K562 (cell line): ENCODE data around the gene SLC25A44. TPM values are rescaled to one million over a fixed set of nuclear protein-coding genes. Genes with fewer than 3 reads are reported as not detected.

Experiments used
- ATAC-seq: fragments of 200-7000 bp; cut with Tn5 transposase; 3 replicates; pipeline ENCODE4 v1.9.1; 2020; ENCODE audit warnings: moderate library complexity
- BruUV-seq: library from RNA; stranded (reverse); fragments of 400-500 nt; replicated peaks from 2 replicates; lab custom pipeline; 2021; lab: Mats Ljungman, UMichigan
- CTCF ChIA-PET: fragments of 300-600 bp; formaldehyde crosslinking; extraction: SDS; loops from one replicate; lab custom pipeline; 2021; ENCODE audit warnings: low intra/inter-chr PET ratio; lab: Yijun Ruan, JAX
- POLR2A ChIA-PET: fragments of 300-600, 350-650 bp; sonication (Branson Sonifier 250); formaldehyde crosslinking; extraction: SDS; loops from one replicate; lab custom pipeline; 2021; ENCODE audit warnings: antibody characterized with exemption, inconsistent platforms; lab: Yijun Ruan, JAX
- DNase-seq, 4 experiments: peaks; one replicate each; pipeline versions ENCODE4 v3.0.0 to v3.0.0-alpha.2; 2011 to 2018; ENCODE audit warnings: low spot score in 3 of 4, mixed read lengths in 3 of 4; ENCODE audit errors: extremely low read depth in 1 of 4
- FAIRE-seq: peaks from 2 replicates; lab custom pipeline; 2011; peaks lifted over from hg19 to GRCh38; lab: Jason Lieb, UNC
- H2AFZ ChIP-seq: 2 replicates; pipeline ENCODE4 v1.6.0; 2011; ENCODE audit warnings: low read depth, low read length, control low read depth, inconsistent platforms
- H3K27ac ChIP-seq: fragments of 200-600 bp; 3 replicates; pipeline ENCODE4 v1.8.0; 2011; ENCODE audit warnings: low read depth, mild to moderate bottlenecking, control low read depth, inconsistent platforms, low read length, moderate library complexity, mixed read lengths; ENCODE audit errors: extremely low read depth
- H3K27me3 ChIP-seq, 2 experiments: fragments of 300-600 bp in 1 of 2; 2 replicates in 1 of 2; 3 replicates in 1 of 2; pipeline versions ENCODE4 v1.6.0 to v1.8.0; 2011; ENCODE audit warnings: inconsistent platforms in 2 of 2, low read length in 2 of 2, mild to moderate bottlenecking in 1 of 2, mixed read lengths in 1 of 2, moderate library complexity in 1 of 2; ENCODE audit not compliant: control insufficient read depth in 2 of 2, insufficient read depth in 2 of 2
- H3K36me3 ChIP-seq: fragments of 300-600 bp; 3 replicates; pipeline ENCODE4 v1.8.0; 2011; ENCODE audit warnings: mild to moderate bottlenecking, low read length, inconsistent platforms; ENCODE audit not compliant: control insufficient read depth, insufficient read depth
- H3K4me1 ChIP-seq, 2 experiments: fragments of 200-600 bp in 1 of 2; replicated peaks in 1 of 2; 2 replicates in 1 of 2; 3 replicates in 1 of 2; pipeline versions ENCODE4 v1.5.1 to v1.8.0; 2011; ENCODE audit warnings: inconsistent platforms in 2 of 2, low read length in 2 of 2, mild to moderate bottlenecking in 1 of 2, mixed read lengths in 1 of 2, moderate library complexity in 1 of 2; ENCODE audit not compliant: control insufficient read depth in 2 of 2, insufficient read depth in 2 of 2
- H3K4me2 ChIP-seq: 2 replicates; pipeline ENCODE4 v1.6.1; 2011; ENCODE audit warnings: low read length, control low read depth, inconsistent platforms, mixed read lengths; ENCODE audit not compliant: insufficient read depth
- H3K4me3 ChIP-seq: fragments of 200-600 bp; sonication (generic), shearing (Covaris generic); 2 replicates; pipeline ENCODE4 v1.5.1; 2016; ENCODE audit warnings: control low read depth, inconsistent platforms
- H3K79me2 ChIP-seq: fragments of 200-600 bp; 3 replicates; pipeline ENCODE4 v1.8.0; 2011; ENCODE audit warnings: low read length, inconsistent platforms; ENCODE audit not compliant: control insufficient read depth, insufficient read depth
- H3K9ac ChIP-seq, 2 experiments: 2 replicates each; pipeline versions ENCODE4 v1.6.0 to v1.6.1; 2011; ENCODE audit warnings: low read depth in 2 of 2, low read length in 2 of 2, control low read depth in 1 of 2, inconsistent platforms in 1 of 2, mild to moderate bottlenecking in 1 of 2, mixed read lengths in 1 of 2; ENCODE audit not compliant: insufficient read depth in 1 of 2
- H3K9me1 ChIP-seq: one replicate; pipeline ENCODE4 v1.6.0; 2011; ENCODE audit warnings: inconsistent platforms, mild to moderate bottlenecking, low read length, moderate library complexity; ENCODE audit not compliant: control insufficient read depth, insufficient read depth
- H3K9me3 ChIP-seq: replicated peaks from 2 replicates; pipeline ENCODE4 v1.5.1; 2011; ENCODE audit warnings: low read depth, low read length, inconsistent platforms; ENCODE audit not compliant: control insufficient read depth, insufficient read depth
- H4K20me1 ChIP-seq: replicated peaks from 2 replicates; pipeline ENCODE4 v1.6.1; 2011; ENCODE audit warnings: low read length, inconsistent platforms, mixed read lengths; ENCODE audit not compliant: control insufficient read depth, insufficient read depth
- ZBTB7A ChIP-seq: IDR thresholded peaks from 2 replicates; pipeline ENCODE4 v1.6.1; 2011; ENCODE audit warnings: low read depth, mild to moderate bottlenecking, low read length, moderate library complexity, borderline replicate concordance; ENCODE audit not compliant: control insufficient read depth
- WGBS: fragments of 100-300 bp; shearing (Covaris generic); methylation state at CpG from one replicate; pipeline ENCODE4 v1.1.6; 2016; ENCODE audit warnings: low coverage, mixed read lengths; ENCODE audit not compliant: insufficient coverage; ENCODE audit errors: missing lambda C conversion rate; 5-methylcytosine and 5-hydroxymethylcytosine counted together
- in situ Hi-C: fragments of 300-500 bp; cut with MboI; formaldehyde crosslinking; loops from 4 replicates; pipeline ENCODE4 v1.15.0; 2018; ENCODE audit warnings: inconsistent platforms, mixed read lengths
- intact Hi-C: fragments of 100-400 bp; cut with micrococcal nuclease; formaldehyde crosslinking; loops from 2 replicates; pipeline ENCODE4 v1.14.2; 2022
- polyA plus RNA-seq, 8 experiments: library from polyadenylated mRNA; depleted of rRNA in 4 of 8; stranded (reverse) in 5 of 8; unstranded in 3 of 8; fragments of >200 nt; fragmentation: Nextera tagmentation in 2 of 8; fragmentation: Illumina TruSeq in 1 of 8; extraction: Ambion mirVana in 2 of 8; extraction: Trizol in 1 of 8; gene quantifications; 2 replicates each; pipeline versions ENCODE4 v1.2.1 to v1.2.3, GENCODE V29; 2011 to 2014; ENCODE audit warnings: inconsistent platforms in 1 of 8, missing spikeins in 1 of 8
- total RNA-seq, 7 experiments: library from RNA; depleted of rRNA in 6 of 7; stranded (reverse); fragments of >200 nt in 6 of 7; fragmentation: Illumina TruSeq in 2 of 7; extraction: Trizol in 2 of 7; gene quantifications; 2 replicates each; pipeline versions ENCODE4 v1.2.1 to v1.2.3, GENCODE V29; 2011 to 2021; ENCODE audit warnings: low replicate concordance in 1 of 7
- TF ChIP-seq, protein P1 (sequence below): fragments of 450-650 bp; IDR thresholded peaks from 2 replicates; pipeline ENCODE4 v1.6.1; 2016; ENCODE audit warnings: missing biosample characterization, missing genetic modification characterization

Gene SLC25A44
- total and polyA plus RNA-seq, 9 of the 15 experiments (the other 6 are each of a cell fraction or from before 2014, with no cell fraction given): 4.4 to 22.8 (median 12.5) TPM

DNA sequence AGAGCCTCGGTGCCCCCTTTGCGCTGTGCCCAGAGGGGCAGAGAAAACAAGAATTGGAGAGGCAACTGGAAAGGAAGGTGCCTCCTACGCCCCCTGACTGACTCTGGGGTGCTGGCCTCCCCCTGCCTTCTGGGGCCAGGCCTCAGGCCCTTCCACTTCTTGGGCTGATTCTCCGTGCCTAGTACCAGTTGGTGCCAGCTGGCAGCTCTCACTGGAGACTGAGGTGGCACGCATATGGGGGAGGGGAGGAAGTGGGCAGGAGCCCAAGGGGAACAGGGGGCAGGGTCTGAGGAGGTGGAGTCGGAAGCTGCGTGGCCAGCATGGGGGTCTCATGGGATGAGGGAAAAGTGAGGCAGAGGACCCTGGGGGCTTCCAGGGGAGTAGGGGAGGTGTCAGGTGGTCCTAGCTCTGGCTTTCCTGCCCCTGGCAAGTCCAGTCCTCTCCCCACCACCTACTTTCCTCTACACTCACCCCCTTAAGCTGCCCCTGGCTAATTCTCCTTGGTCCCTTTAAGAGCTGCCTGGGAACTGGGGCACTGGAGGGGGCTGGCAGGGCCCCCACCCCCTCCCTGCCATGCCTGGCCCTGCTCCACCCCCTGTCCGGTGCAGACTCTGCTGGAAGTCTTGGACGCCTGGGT lies 47.0 kb upstream of the SLC25A44 start:
- Histone ChIP-seq H3K79me2 (no peaks in the 10 kb centered on the region), H3K4me3 (no peak overlapping the region), H4K20me1 (0 out of 2 replicates have a peak, but pooled peaks cover 6% of the 10 kb centered on the region), H3K4me2 (peak overlapping the region; percentile 46; the same call in 1 of the 2 replicates), H3K4me1 (peaks cover 5 to 10% of the 10 kb centered on the region in 2 experiments; a peak in 4 of 5 replicates), H3K9me3 (no peaks in the 10 kb centered on the region), H3K27me3 (peaks cover 3 to 8% of the 10 kb centered on the region in 2 experiments; a peak in 1 of 5 replicates), H2AFZ (peak overlapping the region; percentile 81), H3K27ac (no peak overlapping the region), H3K36me3 (no peaks in the 10 kb centered on the region), H3K9me1 (no peaks in the 10 kb centered on the region), H3K9ac (peak overlapping the region; percentile 27 to 40; a peak in 2 of 4 replicates)
- 32% methylated on average over 9 of the region's 9 CpGs for WGBS
- ATAC-seq (no peak), FAIRE-seq (no peak), DNase-seq (no peak)
- ChIA-PET CTCF (interaction anchor here (1.4 to 2.8 kb wide), 3 partner anchors 50 to 173 kb away, joined by 3 to 44 read pairs (median 6); no protein-coding TSS in a partner anchor), POLR2A (no interaction called here)
- in situ Hi-C loops (loop anchor here (5.0 kb wide), 1 partner anchor 85 kb away; no protein-coding TSS in a partner anchor), intact Hi-C loops (loop anchor here (2.0 to 5.0 kb wide), 4 partner anchors 45 to 214 kb away; partner anchors contain the start of genes PMF1 and SLC25A44)
- BruUV-seq: no TSS peak
- TF ChIP-seq ZBTB7A: peak; percentile 40; the same call in 1 of the 2 replicates
- TF ChIP-seq, protein P1, sequence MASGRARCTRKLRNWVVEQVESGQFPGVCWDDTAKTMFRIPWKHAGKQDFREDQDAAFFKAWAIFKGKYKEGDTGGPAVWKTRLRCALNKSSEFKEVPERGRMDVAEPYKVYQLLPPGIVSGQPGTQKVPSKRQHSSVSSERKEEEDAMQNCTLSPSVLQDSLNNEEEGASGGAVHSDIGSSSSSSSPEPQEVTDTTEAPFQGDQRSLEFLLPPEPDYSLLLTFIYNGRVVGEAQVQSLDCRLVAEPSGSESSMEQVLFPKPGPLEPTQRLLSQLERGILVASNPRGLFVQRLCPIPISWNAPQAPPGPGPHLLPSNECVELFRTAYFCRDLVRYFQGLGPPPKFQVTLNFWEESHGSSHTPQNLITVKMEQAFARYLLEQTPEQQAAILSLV (tag): no peak
